Limb (tissue), 2 donors: ENCODE results near the gene CACNA1D.

Source experiments
- DNase-seq, 2 donors: peaks; one replicate each; pipeline ENCODE4 v3.0.0-alpha.2; 2016; ENCODE audit errors: extremely low spot score in 2 of 2

The CACNA1D gene

DNA sequence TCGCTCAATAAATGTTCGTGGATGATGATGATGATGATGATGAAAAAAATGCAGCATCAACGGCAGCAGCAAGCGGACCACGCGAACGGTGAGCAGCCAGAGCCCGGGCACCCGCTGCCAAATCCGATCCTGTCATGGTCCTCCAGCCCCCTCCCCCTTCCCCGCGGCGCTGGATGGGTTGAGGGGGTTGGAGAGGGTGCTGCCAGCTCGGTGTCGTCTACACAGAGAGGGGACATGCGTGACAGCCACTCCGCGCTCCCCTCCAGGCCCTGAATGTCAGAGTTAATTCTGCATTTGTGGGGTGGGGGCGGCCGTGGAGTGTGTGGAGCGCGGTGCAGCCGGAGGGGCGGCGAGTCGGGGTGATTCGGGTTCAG lies 722 bp downstream of the CACNA1D start:
- DNase-seq = no peak

DNA sequence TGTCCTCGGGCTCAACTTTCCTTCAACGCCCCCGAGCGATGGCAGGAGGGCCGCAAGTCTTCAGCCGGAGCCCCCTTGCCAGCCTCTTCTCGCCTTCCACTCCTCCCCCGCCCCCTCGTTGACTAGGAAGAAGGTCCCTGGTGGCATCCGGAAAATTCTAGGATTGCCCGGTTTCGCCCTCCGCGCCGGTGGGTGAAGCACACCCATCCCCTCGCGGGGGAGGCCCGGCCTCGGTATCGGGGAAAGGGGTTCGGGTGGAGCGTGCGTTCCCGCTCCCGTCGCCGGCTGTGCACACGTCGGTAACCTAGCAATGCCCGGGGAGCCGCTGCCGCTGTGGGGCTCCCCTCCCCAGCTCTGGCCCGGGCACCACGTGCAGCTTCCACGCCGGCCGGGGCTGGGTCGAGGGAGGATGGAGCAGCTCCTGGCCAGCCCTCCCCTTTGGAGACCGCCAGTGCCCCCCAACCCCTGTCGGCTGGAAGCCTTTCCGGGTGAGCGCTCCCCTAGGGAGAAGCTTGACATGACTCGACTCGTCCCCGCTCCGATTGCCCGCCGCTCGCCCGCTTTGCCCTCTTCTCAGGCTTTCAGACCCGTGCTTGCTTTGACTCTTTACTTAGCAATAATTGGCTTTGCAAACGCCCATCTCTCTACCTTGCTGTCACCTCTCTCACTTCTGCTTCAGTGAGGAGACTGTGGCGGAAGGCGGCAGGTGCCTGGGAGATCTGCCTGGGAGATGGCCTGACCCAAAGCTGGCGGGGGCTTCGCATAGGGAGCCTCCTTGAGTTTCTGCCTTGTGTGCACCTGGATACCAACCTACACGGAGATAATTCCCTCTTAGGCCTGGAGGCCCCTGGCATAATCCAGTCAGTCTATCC lies 1.3 kb downstream of the CACNA1D start:
- peak in 1 of 2 donors; percentile 62 for DNase-seq

- no peak for DNase-seq
Measured at GRCh38 chr3:53496392-53496670, 1.9 kb downstream of the CACNA1D start.

GRCh38 chr3:53496984-53497383 lies 2.6 kb downstream of the CACNA1D start:
- DNase-seq = no peak

DNA sequence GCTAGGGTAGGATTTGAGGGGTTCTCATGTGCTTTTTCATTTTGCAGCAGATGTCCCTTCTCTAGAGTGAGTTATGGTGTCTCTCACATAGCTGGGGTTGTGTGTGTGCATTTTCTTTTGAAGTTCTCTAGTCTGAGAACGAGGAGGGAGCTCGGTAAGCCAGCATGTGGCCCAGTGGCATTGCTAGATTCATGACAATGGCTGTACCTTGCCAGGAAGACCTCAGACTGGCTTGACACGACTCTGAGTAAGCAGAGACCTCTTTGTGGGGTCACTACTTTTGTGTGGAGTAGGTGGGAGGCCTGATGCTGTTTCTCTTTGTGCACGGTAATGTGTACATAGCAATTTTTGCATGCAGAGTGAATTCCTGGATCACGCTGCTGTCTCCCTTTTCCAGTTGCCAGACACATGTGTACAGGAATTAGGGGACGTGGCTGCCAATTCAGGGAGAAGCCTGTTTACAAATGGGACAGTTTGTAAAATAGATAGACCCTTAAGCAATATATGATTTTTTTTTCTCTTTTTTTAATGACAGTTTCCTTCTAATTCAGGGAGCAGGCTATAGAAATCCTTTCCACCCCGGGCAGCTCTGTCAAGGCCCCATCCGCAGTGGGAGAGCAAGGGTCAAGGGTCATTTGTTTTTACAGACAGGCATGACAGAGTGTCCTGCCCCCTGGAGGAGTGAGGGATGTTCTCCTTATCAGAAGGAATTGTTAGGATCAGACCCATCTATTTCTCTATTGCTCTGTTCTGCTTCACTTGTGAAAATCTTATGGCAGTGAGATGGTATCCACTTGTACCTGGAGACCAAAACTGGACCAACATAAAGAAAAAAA lies 4.6 kb downstream of the CACNA1D start:
- DNase-seq = no peak

DNA sequence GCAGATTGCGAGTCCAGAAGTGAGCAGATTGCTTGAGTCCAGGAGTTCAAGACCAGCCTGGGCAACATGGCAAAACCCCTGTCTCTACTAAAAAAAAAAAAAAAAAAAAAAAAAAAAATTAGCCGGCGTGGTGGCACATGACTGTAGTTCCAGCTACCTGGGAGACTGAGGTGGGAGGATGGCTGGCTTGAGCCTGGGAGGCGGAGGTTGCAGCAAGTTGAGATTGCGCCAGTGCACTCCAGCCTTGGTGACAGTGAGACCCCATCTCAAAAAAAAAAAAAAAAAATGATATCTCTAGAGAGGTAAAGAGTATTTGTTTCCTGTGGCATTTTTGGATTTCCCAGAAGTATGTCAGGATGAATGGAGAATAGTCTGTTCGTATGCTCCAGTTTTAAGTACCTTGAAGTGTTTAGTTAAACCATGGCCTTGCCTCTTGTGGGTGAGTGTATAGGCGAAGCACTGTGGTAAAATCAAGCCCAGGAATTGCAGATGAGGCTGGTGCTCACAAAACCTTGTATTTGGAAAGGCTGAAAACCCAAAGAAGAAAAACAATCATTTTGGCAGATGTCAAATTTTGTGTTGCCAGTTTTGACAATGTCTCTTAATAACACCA lies 5.9 kb downstream of the CACNA1D start:
- DNase-seq = no peak

DNA sequence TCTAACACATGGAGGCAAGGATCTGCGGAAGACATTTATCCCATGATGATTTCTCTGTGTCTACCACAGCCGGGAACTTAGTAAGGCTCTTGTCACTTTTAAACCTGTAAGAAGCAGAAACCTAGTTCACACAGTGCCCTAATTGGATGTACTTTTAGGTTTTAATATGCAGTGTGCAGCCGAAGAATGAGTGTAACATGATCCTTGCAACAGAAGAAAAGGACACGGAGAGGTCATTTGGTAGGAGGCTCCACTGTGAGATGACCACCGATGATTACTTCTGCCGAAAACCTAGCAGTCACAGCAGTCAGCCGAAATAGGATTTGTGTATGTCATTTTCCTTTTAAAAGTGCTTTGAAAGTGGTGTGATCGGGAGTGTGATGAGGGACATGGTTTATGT lies 6.8 kb downstream of the CACNA1D start:
- no peak for DNase-seq

GRCh38 chr3:53502737-53503136 lies 8.3 kb downstream of the CACNA1D start:
- DNase-seq = no peak

- DNase-seq = no peak
Measured at GRCh38 chr3:53503195-53503594, 8.8 kb downstream of the CACNA1D start.

- no peak for DNase-seq
Measured at GRCh38 chr3:53506110-53506762, 11.8 kb downstream of the CACNA1D start.

DNA sequence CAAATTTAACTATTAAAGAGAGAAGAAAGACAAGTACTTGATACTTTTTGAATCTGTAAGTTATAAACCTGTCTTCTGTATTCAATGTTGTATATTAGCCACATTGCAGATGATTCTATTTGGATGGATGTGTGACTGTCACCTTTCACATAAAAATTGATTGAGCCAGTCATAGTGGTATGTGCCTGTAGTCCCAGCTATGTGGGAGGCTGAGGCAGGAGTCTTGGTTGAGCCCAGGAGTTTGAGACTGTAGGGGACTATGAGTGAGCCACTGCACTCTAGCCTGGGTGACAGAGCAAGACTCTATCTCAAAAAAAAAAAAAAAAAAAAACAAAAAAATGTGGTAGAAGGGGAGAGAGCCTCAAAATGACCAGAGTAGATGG lies 12.3 kb downstream of the CACNA1D start:
- no peak for DNase-seq

DNA sequence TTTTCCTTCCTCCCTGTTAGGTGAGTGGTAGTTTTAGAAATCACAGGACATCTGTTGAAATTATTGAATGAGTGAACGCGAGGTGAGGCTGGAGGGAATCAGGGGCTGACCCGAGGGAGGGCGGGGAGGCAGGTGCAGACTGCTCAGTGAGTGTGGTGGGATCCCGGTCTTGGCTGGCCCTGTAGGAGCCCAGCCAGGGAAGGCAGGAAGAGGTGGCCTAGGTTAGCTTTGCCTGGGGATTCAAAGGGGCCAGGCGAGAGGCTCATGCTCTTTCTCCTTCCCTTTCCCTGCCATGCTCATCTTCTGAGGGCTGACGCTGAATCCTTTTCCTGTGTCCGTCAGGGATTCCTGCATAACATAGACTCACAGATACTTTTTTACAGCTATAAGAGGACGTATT lies 15.1 kb downstream of the CACNA1D start:
- no peak for DNase-seq

DNA sequence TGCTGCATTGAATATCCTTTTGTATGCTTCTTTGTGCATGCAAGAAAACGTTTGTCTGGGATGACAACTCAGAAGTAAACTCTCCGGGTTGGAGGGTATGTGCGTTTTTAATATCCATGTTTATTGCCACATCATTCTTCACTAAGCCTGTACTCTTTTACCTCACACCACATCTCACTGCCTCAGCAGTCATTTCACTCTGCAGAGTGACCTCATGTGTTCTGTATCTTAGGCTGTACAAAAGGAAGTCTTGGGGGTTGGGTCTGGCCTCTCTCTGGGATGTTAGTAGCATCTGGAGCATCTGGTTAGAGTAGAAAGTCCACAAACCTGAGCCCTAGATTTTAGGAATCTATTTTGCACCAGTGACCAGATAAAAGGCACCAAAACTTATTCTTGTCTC lies 16.1 kb downstream of the CACNA1D start:
- DNase-seq = no peak

DNA sequence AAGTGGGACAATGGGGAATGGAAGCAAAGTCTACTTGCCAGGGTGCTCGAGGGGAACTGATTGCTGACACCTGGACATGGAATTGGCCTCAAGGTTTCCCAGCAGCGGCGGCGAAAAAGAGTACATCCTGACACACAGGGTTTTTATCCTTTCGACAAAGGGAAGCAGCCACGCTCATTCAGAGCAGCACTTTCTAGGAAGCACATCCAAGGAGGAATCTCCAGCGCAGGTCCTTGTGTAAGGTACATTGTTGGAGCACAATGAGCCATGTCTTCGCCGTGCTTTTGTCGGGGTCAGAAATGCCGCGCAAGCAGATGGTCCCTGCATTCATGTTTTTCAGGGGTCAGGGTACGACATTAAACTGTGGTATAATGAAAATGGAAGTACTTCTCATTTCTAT lies 16.8 kb downstream of the CACNA1D start:
- no peak for DNase-seq

DNA sequence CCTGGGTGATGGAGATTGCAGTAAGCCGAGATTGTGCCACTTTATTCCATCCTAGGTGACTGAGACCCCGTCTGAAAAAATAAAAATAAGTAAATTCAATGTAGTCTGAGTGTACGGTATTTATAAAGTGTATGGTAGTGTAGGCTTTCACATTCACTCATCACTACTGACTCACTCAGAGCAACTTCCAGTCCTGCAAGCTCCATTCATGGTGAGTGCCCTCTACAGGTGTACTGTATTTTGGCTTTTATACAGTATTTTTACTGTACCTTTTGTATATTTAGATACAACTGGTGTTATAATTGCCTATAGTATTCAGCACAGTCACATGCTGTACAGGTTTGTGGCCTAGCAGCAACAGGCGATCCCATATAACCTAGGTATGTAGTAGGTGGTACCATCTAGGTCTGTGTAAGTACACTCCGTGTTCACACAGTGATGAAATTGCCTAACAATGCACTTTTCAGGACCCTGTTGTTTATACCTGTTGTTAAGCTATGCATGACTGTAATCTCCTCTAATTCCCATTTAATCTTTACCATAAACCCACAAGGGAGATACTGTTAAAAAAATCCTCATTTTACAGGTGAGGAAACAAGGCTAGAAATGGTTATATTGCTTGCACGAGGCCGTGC lies 19.3 kb downstream of the CACNA1D start:
- DNase-seq = no peak

GRCh38 chr3:53516339-53516738 lies 21.9 kb downstream of the CACNA1D start:
- DNase-seq = no peak

GRCh38 chr3:53518495-53518981 lies 24.1 kb downstream of the CACNA1D start:
- no peak for DNase-seq

DNA sequence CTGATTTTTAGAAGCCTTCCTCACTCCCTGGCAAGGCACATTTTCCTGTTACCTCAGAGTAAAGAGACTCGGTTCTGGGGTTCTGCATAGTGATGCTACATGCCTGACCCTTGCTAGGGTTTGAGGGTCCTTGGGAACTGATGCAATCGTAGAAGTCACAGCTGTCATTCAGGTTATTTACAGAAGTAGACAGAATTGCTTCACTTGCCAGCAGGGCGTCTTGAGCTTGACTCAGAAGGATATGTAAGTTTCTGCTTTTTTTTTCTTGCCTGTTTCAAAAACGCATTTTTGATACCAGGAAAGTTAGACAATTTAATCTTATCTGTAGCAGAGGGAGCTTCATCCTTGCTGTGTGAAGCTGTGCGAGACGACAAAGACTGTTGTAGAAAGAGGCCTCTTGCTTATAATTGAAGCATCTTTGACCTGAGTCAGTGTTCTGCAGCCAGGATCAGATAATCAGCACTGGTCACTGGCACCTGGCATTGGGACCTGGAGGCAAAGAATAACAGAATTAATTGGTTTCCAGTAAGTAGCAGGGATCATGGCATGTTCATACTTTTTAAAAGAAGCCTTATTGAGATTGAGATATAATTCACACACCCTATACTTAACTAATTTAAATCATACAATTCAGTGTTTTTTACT lies 24.8 kb downstream of the CACNA1D start:
- no peak for DNase-seq

- no peak for DNase-seq
Measured at GRCh38 chr3:53523346-53523745, 28.9 kb downstream of the CACNA1D start.

DNA sequence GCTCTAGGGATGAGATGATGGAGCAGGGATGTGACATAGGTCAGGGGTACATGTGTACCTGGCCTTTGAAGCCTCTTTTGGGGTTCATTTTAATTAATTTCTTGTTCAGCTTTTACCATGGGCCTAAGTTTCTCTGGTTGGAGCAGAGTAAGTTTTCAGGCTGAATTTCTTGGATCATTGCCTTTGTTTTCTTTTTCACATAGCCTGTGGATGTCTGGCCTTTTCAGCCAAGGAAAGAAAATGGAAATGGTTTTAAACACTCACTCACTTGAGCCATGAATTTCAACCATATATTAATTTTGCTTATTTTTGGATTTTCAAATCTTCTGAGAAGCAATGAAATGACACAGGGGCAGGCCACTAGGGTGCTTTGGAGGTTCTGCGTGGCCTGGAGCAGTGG lies 30.2 kb downstream of the CACNA1D start:
- DNase-seq = peak in 1 of 2 donors; percentile 23
